HG03457 (cell line): ENCODE data around the gene SPACA6.

ENCODE experiments used
- ATAC-seq: cut with Tn5 transposase; IDR thresholded peaks from one replicate; pipeline ENCODE4 v1.9.1; 2021; ENCODE audit warnings: moderate number of reproducible peaks; ENCODE audit not compliant: unreplicated experiment

Gene SPACA6

DNA sequence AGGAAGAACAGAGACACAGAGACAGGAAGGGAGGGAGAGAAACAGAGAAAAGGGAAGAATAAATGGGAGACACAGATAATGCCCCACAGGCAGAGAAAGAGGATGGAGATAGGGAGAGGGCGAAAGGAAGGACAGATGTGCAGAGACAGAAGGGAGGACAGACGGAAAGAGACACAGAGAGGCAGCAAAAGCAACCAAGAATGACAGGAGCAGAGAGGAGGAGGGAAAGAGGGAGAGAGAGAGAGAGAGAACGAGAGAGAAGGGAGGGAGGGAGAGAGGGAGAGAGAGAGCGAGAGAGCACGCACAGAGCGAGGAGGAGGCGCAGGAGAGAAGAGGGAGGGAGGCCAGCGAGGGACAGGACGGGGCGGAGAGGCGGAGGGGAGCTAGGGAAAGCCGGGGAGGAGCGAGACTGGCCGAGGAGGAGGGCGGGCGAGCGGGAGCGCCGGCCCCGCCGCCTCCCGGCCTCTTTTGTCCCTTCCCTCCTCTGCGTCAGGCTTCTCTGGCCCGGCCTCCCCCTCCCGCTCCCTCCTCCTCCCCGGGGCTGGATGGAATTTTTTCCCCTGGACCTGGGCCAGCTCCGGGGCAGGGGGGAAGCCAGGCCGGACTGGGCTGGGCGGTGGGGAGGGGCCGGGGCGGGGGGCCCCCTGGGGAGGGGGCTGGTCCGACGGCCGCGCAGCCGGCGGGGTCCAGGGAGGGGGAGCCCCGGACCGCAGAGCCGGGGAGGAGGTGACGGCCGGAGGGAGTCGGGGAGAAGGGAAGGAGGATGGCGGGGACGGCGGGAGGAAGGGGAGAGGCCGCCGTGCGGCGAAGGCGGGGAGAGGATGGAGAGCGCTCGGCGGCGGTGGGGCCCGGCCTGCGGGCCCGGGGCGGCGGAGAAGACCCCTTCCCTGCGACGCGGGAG, 4.2 kb upstream of the SPACA6 start:
- ATAC-seq, result no peak

DNA sequence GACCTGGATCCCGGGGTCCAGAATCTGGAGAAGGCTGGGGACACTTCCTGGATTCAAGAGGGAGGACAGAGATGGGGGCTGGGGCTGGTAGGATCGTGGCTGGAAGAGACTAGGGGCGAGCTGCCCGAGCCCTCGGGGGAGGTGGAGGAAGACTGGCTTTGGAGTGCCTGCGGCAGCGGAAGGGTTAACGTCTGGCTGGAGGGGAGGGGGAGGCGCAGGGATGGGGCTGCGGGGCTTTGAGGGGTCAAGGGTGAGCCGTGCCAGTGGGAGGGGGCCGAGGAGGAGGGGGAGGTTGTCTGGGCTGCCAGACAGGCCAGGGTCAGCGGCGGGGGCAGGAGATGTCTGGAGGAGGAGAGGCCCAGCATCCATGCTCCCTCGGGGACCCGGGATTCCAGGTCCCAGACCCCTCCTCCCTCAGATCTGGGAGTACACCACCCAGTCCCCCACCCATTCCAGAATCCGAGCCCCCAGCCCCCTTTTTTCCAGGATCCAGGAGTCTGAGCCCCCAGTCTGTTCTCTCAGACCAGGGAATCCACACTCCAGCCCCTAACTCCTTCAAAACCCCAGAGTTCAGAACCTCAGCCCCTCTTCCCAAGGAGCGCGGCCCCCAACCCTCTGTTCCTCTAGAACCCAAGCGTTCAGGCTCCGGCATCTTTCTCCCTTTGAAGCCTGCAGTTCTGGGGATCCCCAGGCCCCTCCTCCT, 3.2 kb upstream of the SPACA6 start:
- no peak for ATAC-seq

DNA sequence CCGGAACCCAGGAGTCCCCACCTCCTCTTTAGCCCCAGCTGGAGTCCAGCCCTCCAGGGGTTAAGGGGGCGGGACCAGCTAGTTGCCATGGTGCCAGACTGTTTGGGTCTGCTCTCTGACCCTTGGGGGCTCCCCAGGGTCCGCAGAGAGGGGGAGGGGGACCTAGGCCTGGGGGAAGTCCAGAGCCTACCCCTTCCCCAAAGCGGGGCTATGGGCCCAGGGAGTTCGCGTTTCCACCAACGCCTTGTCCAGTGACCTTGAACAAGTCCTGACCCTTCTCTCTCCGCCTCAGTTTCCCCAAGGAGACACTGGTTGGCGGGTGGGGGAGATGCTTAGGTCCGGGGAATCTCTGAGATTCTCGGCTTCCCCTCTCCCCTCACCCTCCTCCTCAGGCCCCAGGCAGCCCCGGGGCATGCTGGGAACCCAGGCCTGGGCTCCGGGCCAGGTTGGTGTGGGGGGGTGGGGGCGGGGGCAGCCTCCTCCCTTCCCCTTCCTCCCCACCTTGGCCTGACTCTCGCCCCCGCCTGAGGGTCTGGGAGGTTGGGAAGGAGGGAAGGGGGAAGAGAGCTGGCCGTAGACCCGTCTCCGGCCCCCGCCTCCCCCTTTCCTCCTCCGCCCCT, 2.6 kb upstream of the SPACA6 start:
- no peak for ATAC-seq

DNA sequence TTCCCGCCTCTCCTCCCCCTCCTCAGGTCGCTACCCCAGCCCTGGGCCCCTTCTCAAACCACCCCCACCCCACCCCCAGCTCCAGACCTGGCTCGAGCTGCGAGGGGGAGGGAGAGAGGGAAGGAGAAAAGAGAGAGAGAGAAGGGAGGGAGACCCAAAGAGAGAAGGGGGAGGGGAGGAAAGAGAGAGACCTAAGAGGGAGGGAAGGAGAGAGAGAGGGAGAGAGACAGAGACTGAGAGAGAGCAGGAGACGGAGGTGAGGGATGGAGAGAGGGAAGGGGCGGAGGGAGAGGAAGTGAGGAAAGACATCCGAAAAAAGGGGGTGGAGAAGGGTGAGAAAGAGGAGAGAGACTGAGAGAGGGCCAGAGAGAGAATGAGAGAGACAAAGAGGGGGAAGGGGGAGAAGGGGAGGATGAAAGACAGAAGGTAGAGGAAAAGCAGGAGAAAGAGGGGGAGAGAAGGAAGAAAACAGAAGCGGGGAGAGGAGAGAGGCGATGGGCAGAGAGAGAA, 2.0 kb upstream of the SPACA6 start:
- ATAC-seq, result no peak

DNA sequence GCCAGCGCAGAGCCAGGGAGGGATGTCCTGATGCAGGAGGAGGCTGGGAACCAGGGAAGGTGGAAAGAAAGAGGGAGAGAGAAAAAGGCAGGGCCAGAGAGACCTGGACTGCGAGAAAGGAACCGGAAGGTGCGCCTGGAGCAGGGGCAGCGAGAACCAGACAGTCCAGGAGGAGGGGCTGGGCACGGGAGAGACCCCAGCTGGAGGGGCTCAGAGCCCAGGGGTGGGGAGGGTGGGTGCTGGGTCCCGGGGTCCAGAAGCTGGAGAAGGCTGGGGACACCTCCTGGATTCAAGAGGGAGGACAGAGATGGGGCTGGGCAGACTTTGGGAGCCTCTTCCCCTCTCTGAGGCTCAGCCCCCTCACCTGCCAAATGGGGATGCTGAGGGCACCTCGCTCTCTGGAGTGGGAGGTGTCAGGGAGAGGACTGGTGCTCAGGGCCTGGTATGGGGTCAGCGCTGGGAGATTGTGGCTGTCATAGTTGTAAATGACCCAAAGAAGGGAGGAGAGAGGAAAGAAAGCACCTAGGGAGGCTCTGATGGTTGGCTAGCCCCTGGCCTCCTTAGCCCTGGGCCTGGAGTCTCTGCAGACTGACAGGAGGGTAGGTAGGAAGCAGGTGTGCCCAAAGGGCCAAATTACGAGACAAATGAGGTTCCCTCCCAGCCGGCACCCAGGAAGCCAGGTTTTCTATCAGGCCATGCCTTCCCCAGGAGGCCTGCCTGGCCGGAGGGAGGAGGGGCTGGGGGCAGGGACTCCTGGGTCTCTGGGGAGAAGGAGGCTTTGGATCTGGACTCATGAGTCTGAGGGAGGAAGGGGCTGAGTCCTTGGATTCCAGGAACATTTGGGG, 1.3 kb upstream of the SPACA6 start:
- no peak for ATAC-seq

DNA sequence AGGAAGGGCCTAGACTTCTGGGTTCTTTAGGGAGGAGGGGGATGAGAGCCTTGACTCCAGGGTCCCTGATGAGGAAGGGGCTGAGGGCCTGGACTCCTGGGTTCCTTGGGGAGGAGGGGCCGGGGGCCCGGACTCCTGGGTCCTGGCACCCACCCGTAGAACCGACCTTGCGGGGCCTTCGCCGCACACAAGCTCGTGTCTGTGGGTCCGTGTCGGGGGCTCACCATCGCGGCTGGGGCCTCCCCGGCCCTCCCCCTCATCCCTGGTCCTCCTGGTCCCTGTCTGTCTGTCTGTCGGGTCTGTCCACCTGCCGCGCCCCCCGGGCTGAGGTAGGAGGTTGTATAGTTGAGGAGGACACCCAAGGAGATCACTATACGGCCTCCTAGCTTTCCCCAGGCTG, 662 bp upstream of the SPACA6 start:
- ATAC-seq, result no peak

DNA sequence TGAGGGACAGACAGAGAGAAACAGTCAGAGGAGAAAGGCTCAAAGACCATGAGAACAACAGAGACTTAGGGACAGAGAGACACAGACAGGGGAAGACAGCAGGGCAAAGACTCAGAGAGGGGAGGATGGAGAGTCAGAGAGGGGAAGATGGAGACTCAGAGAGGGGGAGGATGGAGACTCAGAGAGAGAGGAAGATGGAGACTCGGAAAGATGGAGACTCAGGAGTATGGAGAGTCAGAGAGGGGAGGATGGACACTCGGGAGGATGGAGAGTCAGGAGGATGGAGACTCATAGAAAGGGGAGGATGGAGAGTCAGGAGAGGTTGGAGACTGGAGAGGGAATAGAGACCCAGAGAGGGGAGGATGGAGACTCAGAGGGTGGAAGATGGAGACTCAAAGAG, 689 bp downstream of the SPACA6 start:
- no peak for ATAC-seq

DNA sequence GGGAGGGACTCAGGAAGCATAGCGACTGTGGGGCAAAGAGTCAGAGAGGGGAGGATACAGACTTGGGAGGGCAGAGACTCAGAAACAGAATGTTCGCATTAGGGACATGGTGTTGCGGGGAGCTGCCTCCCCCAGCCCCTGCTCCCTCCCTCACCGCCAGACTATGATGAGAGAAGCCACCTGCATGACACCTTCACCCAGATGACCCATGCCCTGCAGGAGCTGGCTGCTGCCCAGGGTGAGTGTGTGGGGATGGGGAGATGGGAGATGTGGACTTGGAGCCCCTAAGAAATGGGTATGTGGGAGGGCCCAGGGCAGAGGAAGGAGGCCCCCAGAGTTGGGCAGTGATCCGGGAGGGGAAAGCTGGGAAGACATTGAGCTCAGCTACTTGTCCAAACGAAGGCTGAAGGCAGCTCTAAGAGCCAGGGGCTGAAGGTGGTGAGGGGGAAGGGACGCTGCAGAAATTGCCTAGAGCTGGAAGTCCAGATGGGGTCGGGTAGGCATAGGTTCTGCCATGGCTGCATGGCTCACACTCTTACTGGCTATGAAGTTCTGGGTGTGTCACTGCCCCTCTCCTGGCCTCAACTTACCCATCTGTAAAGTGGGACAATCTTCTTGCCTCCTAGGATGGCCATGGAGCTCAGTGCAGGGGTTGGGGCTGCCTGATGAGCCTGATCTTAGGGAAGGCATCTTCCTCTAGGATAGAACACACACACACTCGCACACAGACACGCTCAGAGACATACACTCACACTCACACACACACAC, 1.4 kb downstream of the SPACA6 start:
- no peak for ATAC-seq

DNA sequence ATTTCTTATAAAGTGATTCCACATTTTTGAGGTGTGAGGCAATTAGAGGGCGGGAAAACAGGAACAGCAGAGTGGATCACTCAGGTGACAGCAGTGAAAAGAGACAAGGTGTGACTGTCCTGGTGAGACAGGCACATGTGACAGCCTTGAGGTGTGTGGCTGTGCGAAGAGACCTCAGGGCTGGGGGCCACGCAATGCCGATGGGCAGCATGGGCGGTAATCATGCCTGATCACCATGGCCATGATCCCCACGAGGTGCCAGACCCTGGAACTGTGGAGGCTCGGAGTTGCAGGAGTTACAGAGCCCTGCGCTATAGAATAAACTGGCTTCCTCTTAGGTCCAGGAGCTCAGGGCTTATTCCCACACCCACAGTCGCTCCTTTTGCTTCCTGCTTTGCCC, 2.0 kb downstream of the SPACA6 start:
- no peak for ATAC-seq

DNA sequence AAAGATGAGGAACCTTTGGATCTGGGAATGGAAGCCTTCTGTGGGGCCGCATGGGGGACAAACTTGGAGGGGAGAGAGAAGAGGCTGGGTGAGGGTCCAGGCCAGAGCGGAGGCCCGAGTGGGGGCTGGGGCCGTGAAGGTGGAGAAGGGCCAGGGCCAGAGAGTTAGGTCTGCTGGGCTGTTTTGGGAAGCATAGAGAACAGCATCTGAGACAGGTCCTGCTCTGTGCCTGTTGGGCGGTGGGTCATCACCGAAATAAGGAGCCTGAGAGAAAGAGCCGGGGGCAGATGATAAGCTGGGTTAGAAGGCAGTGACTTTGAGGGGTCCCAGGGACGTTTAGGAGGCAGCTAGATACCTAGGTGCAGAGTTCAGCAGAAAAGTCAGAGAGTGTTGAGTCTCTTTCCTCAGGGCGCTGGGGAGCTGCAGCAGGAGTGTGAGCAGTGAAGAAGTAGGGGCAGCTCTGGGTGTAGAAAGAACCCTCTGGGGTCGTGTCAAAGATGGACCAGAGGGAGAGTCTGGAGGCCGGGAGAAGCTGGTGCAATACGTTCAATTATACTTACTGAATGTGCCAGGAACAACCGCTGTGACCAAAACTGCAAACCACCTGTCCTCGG, 2.7 kb downstream of the SPACA6 start:
- no peak for ATAC-seq

DNA sequence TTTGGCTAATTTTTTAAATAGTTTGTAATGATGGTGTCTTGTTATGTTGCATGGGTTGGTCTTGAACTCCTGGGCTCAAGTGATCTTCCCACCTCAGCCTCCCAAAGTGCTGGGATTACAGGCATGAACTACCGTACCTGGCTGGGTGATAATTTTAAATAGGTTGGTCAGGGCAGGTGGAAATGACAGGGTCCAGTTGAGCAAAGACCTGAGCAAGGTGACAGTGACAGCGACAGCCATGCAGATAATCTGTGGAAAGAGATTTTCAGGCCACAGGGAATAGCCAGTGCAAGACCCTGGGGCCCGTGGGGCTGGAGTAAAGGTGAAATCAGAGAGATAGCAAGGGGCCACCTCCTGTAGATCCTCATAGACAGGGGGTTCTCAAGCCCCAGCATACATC, 3.5 kb downstream of the SPACA6 start:
- ATAC-seq, result no peak

DNA sequence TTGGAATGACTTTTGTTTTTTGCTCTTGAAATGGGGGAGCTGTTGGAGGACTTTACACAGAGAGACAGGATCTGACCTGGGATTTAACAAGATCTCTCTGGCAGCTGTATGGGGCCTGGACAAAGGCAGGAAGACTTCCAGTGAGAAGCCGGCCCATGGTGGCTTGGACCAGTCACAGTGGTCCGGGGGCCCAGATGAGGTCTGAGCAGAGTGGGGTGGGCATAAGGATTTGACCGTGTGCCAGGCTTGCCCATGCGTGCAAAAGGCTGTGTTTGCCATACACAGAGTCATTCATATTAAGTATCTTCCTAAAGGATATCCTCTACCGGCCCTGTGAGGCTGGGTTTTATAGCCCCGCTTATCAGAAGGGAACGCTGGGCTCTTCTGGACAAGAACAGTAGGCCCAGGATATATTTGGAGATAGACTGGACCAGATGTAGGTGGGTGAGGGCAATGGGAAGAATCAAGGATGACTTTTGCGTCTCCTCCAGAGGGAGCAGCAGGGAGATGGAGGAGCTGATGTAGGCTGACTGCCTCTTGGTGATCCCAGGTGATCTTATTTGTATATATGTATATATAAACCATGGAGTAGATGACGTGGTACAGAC, 4.1 kb downstream of the SPACA6 start:
- ATAC-seq, result no peak

DNA sequence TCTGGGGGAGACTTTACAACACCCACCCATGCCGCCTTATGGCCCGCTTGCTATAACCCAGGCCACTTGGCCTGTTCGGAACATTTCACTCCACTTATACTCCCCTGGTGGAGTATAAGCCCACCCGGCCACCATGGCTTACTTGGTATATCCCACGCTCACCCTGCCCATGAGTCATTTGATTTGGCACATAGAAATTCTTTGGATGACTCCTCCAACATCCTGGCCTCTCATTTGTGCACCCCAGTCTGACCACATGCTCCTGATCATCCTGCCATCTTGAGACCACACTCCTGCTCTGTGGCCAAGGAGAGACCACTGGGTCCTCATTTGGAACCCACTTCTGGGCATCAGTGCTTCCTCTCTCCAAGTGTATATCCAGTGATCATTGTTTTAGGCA, 5.2 kb downstream of the SPACA6 start:
- no peak for ATAC-seq

DNA sequence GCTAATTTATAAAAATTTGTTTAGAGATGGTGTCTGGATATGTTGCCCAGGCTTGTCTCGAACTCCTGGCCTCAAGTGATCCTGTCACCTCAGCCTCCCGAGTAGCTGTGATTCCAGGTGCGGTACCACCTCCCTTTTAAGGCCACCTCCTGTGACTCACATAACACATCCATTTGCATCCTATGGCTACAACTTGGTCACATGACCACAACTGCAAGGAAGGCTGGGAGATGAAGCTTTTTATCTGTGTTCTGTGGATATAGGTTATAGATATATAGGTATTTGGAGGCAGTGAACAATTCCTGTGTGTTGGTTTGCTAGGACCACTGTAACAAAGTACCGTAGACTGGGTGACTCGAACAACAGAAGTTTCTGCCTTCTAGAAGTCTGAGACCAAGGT, 6.0 kb downstream of the SPACA6 start:
- ATAC-seq, result no peak

DNA sequence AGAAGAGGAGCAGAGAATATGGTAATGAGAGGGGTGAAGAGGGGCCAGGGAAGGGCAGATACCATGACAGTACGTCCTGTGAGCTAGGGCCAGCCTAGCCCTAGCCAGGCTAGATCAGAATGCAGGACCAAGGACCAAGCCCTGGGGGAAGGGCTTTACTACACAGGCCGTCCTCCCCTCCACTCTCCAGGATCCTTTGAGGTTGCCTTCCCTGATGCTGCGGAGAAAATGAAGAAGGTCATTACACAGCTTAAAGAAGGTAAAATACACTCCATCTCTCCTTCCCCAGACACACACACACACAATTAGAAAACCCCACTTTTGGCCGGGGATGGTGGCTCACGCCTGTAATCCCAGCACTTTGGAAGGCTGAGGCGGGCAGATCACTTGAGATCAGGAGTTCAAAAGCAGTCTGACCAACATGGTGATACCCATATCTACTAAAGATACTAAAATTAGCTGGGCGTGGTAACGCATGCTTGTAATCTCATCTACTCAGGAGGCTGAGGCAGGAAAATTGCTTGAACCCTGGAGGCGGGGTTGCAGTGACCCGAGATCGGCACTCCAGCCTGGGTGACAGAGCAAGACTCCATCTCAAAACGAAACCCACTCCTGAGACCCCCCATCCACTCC, 8.5 kb downstream of the SPACA6 start:
- ATAC-seq, result no peak

DNA sequence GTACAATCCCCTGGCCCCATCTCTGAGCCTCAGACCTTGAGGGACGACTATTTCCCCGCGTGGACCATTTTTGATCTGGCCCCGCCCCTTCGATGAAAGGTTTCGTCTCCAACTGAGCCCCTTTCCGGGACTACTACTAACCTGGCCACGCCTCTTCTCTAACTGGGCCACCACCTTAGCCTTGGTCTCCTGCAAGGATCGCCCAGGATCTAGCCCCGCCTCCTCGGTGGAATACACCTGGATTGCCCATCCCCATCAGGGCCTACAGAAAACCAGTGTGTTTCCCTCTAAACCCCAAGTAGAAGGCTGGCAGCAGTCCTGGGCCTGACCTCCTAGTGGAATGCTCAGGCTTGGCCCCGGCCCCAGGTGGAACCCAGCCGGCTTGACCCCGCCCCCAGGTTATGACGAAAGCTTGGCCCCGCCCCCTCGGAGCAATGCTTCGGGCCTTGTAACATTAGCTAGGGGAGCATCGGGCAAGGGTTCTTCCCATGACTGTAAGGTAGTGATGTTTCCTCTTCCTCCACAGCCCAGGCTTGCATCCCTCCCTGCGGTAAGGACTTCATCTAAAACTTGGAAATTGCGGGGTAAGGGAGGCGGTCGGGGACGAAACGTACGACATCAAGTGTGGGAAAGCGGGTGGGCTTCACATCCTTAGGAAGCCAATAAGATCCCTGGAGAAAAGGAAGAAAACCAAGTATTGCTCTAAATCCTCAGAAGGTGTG, 9.1 kb downstream of the SPACA6 start:
- ATAC-seq, result no peak

DNA sequence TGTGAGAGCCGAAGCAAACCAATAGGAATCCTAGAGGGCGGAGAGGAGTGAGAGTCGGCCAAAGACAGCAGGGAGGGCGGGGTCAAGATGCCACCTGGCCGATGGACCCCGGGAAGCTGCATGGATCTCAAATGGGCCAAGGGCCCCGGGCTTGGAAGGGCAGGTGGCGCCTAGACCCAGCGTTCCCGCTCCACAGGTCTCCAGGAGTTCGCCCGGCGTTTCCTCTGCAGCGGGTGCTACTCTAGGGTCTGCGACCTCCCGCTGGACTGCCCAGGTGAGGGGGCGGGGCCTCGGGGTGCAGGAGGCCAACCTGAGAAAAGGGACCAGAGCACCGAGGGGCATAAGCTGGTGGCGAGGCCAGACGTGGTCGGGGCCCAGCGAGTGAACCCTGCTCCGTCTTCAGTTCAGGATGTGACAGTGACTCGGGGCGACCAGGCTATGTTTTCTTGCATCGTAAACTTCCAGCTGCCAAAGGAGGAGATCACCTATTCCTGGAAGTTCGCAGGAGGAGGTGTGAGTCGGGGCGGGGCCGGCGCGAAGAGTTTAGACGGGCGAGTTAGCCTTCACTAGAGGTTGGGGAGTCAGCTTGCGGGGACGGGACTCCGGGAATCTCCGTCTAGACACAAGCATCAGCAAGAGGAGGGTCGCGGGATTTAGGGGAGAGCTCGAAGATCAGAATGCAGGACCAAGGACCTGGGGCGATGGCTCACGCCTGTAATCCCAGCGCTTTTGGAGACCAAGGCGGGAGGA, 9.9 kb downstream of the SPACA6 start:
- no peak for ATAC-seq
